ENCODE measurements around the gene GBA2. TPM values are rescaled to one million over a fixed set of nuclear protein-coding genes. Genes with fewer than 3 reads are reported as not detected.

GBA2 gene
- total and polyA plus RNA-seq, 2 donors (not counting 3 experiments of a cell fraction or from before 2014, with no cell fraction given) = 110 to 158 TPM

GRCh38 chr9:35711501-35712428, 37.3 kb downstream of the GBA2 start:
- dilution Hi-C loops (cut with MboI; ENCODE audit: extremely low pct_ligation_motif_present, low sequenced_read_pairs) (no loop called here), intact Hi-C loops (cut with micrococcal nuclease) (no loop called here)
- FAIRE-seq = no peak
- ChIA-PET CTCF (interaction anchor here (0.9 to 2.0 kb wide), 5 partner anchors 11 to 23 kb away, joined by 3 to 16 read pairs (median 3); no protein-coding TSS in a partner anchor), POLR2A (interaction anchor here (0.7 kb wide), 1 partner anchor 20 kb away, joined by 3 read pairs; no protein-coding TSS in a partner anchor)
- Histone ChIP-seq H3K4me2 (ENCODE audit: insufficient read depth, low read length) (no peak overlapping the region), H3K36me3 (ENCODE audit: control insufficient read depth in 2 of 2, extremely low read depth in 1 of 2, insufficient read depth in 2 of 2, low read length in 2 of 2) (peaks cover 69 to 74% of the 10 kb centered on the region in 2 experiments), H3K27ac (ENCODE audit: insufficient read depth, low read depth, low read length) (no peak overlapping the region), H3K4me1 (ENCODE audit: control insufficient read depth, extremely low read depth, insufficient read depth, low read length) (no peaks in the 10 kb centered on the region), H3K4me3 (replicated peaks in 1 of 3; ENCODE audit: insufficient read depth in 1 of 3, low read depth in 1 of 3, low read length in 3 of 3) (no peak overlapping the region), H4K20me1 (replicated peaks; ENCODE audit: control insufficient read depth, extremely low read depth, insufficient read depth, low read length) (no peaks in the 10 kb centered on the region), H3K9me1 (replicated peaks; ENCODE audit: control insufficient read depth, extremely low read depth, insufficient read depth, low read length) (no peaks in the 10 kb centered on the region), H3K9me3 (replicated peaks; ENCODE audit: control insufficient read depth, insufficient read depth, low read length) (no peaks in the 10 kb centered on the region), H2AFZ (ENCODE audit: low read depth, low read length) (no peak overlapping the region), H3K27me3 (ENCODE audit: control insufficient read depth in 2 of 2, insufficient read depth in 2 of 2, low read length in 2 of 2) (no peaks in the 10 kb centered on the region), H3K79me2 (ENCODE audit: control insufficient read depth, insufficient read depth, low read length) (no peaks in the 10 kb centered on the region), H3K9ac (replicated peaks; ENCODE audit: extremely low read depth, insufficient read depth, low read length) (no peak overlapping the region)
- DNase-seq (ENCODE audit: low read depth, low spot score) = no peak
- TF ChIP-seq CTCF (IDR thresholded peaks at IDR 0.05; ENCODE audit: extremely low read depth in 1 of 2, insufficient read depth in 1 of 2, low read depth in 1 of 2, low read length in 2 of 2) (no peak), MYC (IDR thresholded peaks at IDR 0.05; ENCODE audit: low read depth, low read length) (no peak), MAX (IDR thresholded peaks at IDR 0.05; ENCODE audit: insufficient read depth, insufficient read length) (no peak), FOS (IDR thresholded peaks at IDR 0.05; ENCODE audit: borderline replicate concordance, insufficient read depth, low read length) (no peak), EZH2 (IDR thresholded peaks at IDR 0.05; ENCODE audit: borderline replicate concordance, low read depth, low read length, severe bottlenecking) (no peak), POLR2AphosphoS5 (IDR thresholded peaks at IDR 0.05; ENCODE audit: insufficient read depth, low read depth, low read length) (no peak), JUN (IDR thresholded peaks at IDR 0.05; ENCODE audit: borderline replicate concordance, insufficient read depth, insufficient read length, low read depth) (no peak), POLR2A (IDR thresholded peaks at IDR 0.05; ENCODE audit: low read depth, low read length) (no peak)
- no TSS peak for BruUV-seq (replicated peaks)
